ENCODE data around the gene CNTLN. TPM values are rescaled to one million over a fixed set of nuclear protein-coding genes. Genes with fewer than 3 reads are reported as not detected.
"Not testable (repeated sequence)": the region's sequence is repeated elsewhere in the genome, so short reads cannot be mapped to it uniquely, and the experiment has no call there.

The CNTLN gene
- total RNA-seq, 1 donor from 2014 or later = 4.1 TPM

- no peak overlapping the region for H3K4me3 ChIP-seq (ENCODE audit: low read depth, low read length)
- H3K36me3 ChIP-seq (ENCODE audit: control insufficient read depth, insufficient read depth, low read length) = no peaks in the 10 kb centered on the region
- no peaks in the 10 kb centered on the region for H3K27me3 ChIP-seq (ENCODE audit: control insufficient read depth, insufficient read depth, low read length)
- TF ChIP-seq CTCF (IDR thresholded peaks at IDR 0.05; ENCODE audit: insufficient read depth, low read length, poor library complexity, severe bottlenecking) = no peak
- DNase-seq (ENCODE audit: low read depth) = no peak
These were observed 111.9 kb downstream of the CNTLN start for GRCh38 chr9:17246770-17247169.

GRCh38 chr9:17251100-17251499 lies 116.3 kb downstream of the CNTLN start:
- no peak for TF ChIP-seq CTCF (IDR thresholded peaks at IDR 0.05; ENCODE audit: insufficient read depth, low read length, poor library complexity, severe bottlenecking)
- H3K27me3 ChIP-seq (ENCODE audit: control insufficient read depth, insufficient read depth, low read length) = no peaks in the 10 kb centered on the region
- H3K4me3 ChIP-seq (ENCODE audit: low read depth, low read length) = no peak overlapping the region

GRCh38 chr9:17268531-17269188 lies 133.8 kb downstream of the CNTLN start:
- H3K4me3 ChIP-seq (ENCODE audit: low read depth, low read length); H3K27me3 ChIP-seq (ENCODE audit: control insufficient read depth, insufficient read depth, low read length); DNase-seq (ENCODE audit: low read depth); H3K36me3 ChIP-seq (ENCODE audit: control insufficient read depth, insufficient read depth, low read length): not testable (repeated sequence)

More at GRCh38 chr9:17251100-17251499, 116.3 kb downstream of the CNTLN start:
- H3K36me3 ChIP-seq (ENCODE audit: control insufficient read depth, insufficient read depth, low read length) = no peaks in the 10 kb centered on the region
- DNase-seq (ENCODE audit: low read depth) = no peak

- no peak overlapping the region for H3K4me3 ChIP-seq (ENCODE audit: low read depth, low read length)
- TF ChIP-seq CTCF (IDR thresholded peaks at IDR 0.05; ENCODE audit: insufficient read depth, low read length, poor library complexity, severe bottlenecking) = no peak
- DNase-seq (ENCODE audit: low read depth) = no peak
- no peaks in the 10 kb centered on the region for H3K27me3 ChIP-seq (ENCODE audit: control insufficient read depth, insufficient read depth, low read length)
- no peaks in the 10 kb centered on the region for H3K36me3 ChIP-seq (ENCODE audit: control insufficient read depth, insufficient read depth, low read length)
These were observed 135.0 kb downstream of the CNTLN start for GRCh38 chr9:17269799-17270198.

GRCh38 chr9:17272536-17272935 lies 137.7 kb downstream of the CNTLN start:
- DNase-seq (ENCODE audit: low read depth) = no peak
- Histone ChIP-seq H3K27me3 (ENCODE audit: control insufficient read depth, insufficient read depth, low read length) (no peaks in the 10 kb centered on the region), H3K4me3 (ENCODE audit: low read depth, low read length) (no peak overlapping the region), H3K36me3 (ENCODE audit: control insufficient read depth, insufficient read depth, low read length) (no peaks in the 10 kb centered on the region)
- no peak for TF ChIP-seq CTCF (IDR thresholded peaks at IDR 0.05; ENCODE audit: insufficient read depth, low read length, poor library complexity, severe bottlenecking)

GRCh38 chr9:17280350-17281012 lies 145.6 kb downstream of the CNTLN start:
- Histone ChIP-seq H3K27me3 (ENCODE audit: control insufficient read depth, insufficient read depth, low read length) (no peaks in the 10 kb centered on the region), H3K36me3 (ENCODE audit: control insufficient read depth, insufficient read depth, low read length) (no peaks in the 10 kb centered on the region), H3K4me3 (ENCODE audit: low read depth, low read length) (no peak overlapping the region)
- TF ChIP-seq CTCF (IDR thresholded peaks at IDR 0.05; ENCODE audit: insufficient read depth, low read length, poor library complexity, severe bottlenecking) = no peak
- no peak for DNase-seq (ENCODE audit: low read depth)

- not testable (repeated sequence) for H3K27me3 ChIP-seq (ENCODE audit: control insufficient read depth, insufficient read depth, low read length); H3K36me3 ChIP-seq (ENCODE audit: control insufficient read depth, insufficient read depth, low read length); DNase-seq (ENCODE audit: low read depth); H3K4me3 ChIP-seq (ENCODE audit: low read depth, low read length)
These were observed 155.8 kb downstream of the CNTLN start for GRCh38 chr9:17290673-17291072.
